ENCODE results near the gene STAT5A. TPM values are rescaled to one million over a fixed set of nuclear protein-coding genes. Genes with fewer than 3 reads are reported as not detected.
"Not testable (repeated sequence)": the region's sequence is repeated elsewhere in the genome, so short reads cannot be mapped to it uniquely, and the experiment has no call there.

The STAT5A gene
- total RNA-seq, 1 experiment from 2014 or later: 3.4 TPM

DNA sequence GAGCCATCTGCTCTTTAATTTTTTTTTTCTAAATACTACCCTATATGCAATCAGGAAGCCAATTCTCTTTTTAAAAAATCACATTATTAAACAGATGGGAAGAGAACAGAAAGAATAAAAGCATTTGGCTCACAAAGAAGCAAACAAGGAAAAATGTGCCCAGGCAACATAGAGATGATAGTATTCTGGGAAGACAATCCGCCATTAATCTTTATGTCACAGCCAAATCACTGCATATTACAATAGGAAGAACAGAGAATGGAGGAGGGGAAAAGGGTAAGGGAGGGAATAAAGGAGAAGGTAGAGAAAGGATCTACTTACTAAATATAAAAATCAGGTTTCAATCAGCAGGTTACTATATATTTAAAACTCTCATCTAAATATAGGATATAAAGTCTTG, 46.4 kb upstream of the STAT5A start:
- Histone ChIP-seq H3K4me3 (no peak overlapping the region), H3K79me2 (ENCODE audit: low read depth) (peaks cover 3% of the 10 kb centered on the region; the same call in 1 of the 2 replicates), H3K4me1 (replicated peaks; ENCODE audit: insufficient read depth) (no peaks in the 10 kb centered on the region), H2AFZ (no peak overlapping the region), H3K27ac (no peak overlapping the region), H3K9me3 (ENCODE audit: insufficient read depth, low read depth) (no peaks in the 10 kb centered on the region), H3K27me3 (ENCODE audit: insufficient read depth, low read depth) (no peaks in the 10 kb centered on the region), H4K20me1 (ENCODE audit: insufficient read depth) (no peaks in the 10 kb centered on the region), H3K9me2 (ENCODE audit: insufficient read depth) (no peaks in the 10 kb centered on the region), H3K36me3 (ENCODE audit: low read depth) (no peaks in the 10 kb centered on the region), H3K4me2 (no peak overlapping the region), H3F3A (ENCODE audit: insufficient read depth, low read depth) (peaks cover 3% of the 10 kb centered on the region)
- no peak for DNase-seq
- intact Hi-C loops (cut with micrococcal nuclease; ENCODE audit: unreplicated experiment): no loop called here
- POLR2A ChIA-PET (ENCODE audit: unreplicated experiment): no interaction called here
- CTCF ChIA-PET: no interaction called here
- no TSS peak for BruUV-seq (replicated peaks)
- TF ChIP-seq, protein P1, sequence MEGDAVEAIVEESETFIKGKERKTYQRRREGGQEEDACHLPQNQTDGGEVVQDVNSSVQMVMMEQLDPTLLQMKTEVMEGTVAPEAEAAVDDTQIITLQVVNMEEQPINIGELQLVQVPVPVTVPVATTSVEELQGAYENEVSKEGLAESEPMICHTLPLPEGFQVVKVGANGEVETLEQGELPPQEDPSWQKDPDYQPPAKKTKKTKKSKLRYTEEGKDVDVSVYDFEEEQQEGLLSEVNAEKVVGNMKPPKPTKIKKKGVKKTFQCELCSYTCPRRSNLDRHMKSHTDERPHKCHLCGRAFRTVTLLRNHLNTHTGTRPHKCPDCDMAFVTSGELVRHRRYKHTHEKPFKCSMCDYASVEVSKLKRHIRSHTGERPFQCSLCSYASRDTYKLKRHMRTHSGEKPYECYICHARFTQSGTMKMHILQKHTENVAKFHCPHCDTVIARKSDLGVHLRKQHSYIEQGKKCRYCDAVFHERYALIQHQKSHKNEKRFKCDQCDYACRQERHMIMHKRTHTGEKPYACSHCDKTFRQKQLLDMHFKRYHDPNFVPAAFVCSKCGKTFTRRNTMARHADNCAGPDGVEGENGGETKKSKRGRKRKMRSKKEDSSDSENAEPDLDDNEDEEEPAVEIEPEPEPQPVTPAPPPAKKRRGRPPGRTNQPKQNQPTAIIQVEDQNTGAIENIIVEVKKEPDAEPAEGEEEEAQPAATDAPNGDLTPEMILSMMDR (conservative IDR thresholded peaks at IDR 0.05): no peak
- no peak for TF ChIP-seq EZH2 (IDR thresholded peaks at IDR 0.05; ENCODE audit: low read depth)

GRCh38 chr17:42243493-42243982, 44.8 kb upstream of the STAT5A start:
- Histone ChIP-seq H3F3A (ENCODE audit: insufficient read depth, low read depth) (peaks cover 11% of the 10 kb centered on the region), H3K27me3 (ENCODE audit: insufficient read depth, low read depth) (no peaks in the 10 kb centered on the region), H3K36me3 (ENCODE audit: low read depth) (no peaks in the 10 kb centered on the region), H3K4me1 (replicated peaks; ENCODE audit: insufficient read depth) (peaks cover 8% of the 10 kb centered on the region; the same call in 1 of the 2 replicates), H3K4me3 (no peak overlapping the region), H3K4me2 (no peak overlapping the region), H3K27ac (no peak overlapping the region), H4K20me1 (ENCODE audit: insufficient read depth) (no peaks in the 10 kb centered on the region), H3K9me2 (ENCODE audit: insufficient read depth) (no peaks in the 10 kb centered on the region), H3K9me3 (ENCODE audit: insufficient read depth, low read depth) (no peaks in the 10 kb centered on the region; the same call in 1 of the 2 replicates), H2AFZ (no peak overlapping the region), H3K79me2 (ENCODE audit: low read depth) (peaks cover 11% of the 10 kb centered on the region)
- intact Hi-C loops (cut with micrococcal nuclease; ENCODE audit: unreplicated experiment): no loop called here
- POLR2A ChIA-PET (ENCODE audit: unreplicated experiment): no interaction called here
- CTCF ChIA-PET: no interaction called here
- no peak for TF ChIP-seq EZH2 (IDR thresholded peaks at IDR 0.05; ENCODE audit: low read depth)
- TF ChIP-seq, protein P1 (conservative IDR thresholded peaks at IDR 0.05): no peak
- no peak for DNase-seq
- no TSS peak for BruUV-seq (replicated peaks)

DNA sequence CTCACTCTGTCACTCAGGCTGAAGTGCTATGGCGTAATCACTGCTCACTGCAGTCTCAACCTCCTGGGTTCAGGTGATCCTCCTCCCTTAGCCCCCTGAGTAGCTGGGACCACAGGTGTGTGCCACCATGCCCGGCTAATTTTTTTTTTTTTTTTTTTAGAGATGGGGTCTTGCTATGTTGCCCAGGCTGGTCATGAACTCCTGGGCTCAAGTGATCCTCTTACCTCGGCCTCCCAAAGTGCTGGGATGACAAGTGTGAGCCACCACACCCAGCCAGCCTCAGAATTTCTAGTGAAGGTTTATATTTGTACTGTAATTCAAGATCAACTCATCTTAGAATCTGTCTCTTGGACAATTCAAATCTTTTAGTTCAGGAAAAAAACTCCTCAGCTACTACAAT, 44.2 kb upstream of the STAT5A start:
- Histone ChIP-seq H3F3A (ENCODE audit: insufficient read depth, low read depth) (peaks cover 11% of the 10 kb centered on the region), H3K79me2 (ENCODE audit: low read depth) (peaks cover 11% of the 10 kb centered on the region)
- H3K4me1 ChIP-seq (replicated peaks; ENCODE audit: insufficient read depth); H3K27me3 ChIP-seq (ENCODE audit: insufficient read depth, low read depth); H3K9me3 ChIP-seq (ENCODE audit: insufficient read depth, low read depth); H3K27ac ChIP-seq; H3K9me2 ChIP-seq (ENCODE audit: insufficient read depth); H3K4me2 ChIP-seq; H2AFZ ChIP-seq; BruUV-seq (replicated peaks); DNase-seq; H3K36me3 ChIP-seq (ENCODE audit: low read depth); intact Hi-C loops (cut with micrococcal nuclease; ENCODE audit: unreplicated experiment); POLR2A ChIA-PET (ENCODE audit: unreplicated experiment); H3K4me3 ChIP-seq; H4K20me1 ChIP-seq (ENCODE audit: insufficient read depth); CTCF ChIA-PET: not testable (repeated sequence)

DNA sequence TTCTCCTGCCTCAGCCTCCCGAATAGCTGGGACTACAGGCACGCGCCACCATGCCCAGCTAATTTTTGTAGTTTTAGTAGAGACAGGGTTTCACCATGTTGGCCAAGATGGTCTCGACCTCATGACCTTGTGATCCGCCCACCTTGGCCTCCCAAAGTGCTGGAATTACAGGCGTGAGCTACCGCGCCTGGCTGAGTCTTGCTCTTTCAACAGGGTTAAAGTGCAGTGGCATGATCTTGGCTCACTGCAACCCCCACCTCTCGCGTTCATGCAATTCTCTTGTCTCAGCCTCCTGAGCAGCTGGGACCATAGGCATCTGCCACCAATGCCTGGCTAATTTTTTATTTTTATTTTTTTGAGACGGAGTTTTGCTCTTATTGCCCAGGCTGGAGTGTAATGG, 43.1 kb upstream of the STAT5A start:
- H3K4me2 ChIP-seq; H3K4me3 ChIP-seq; POLR2A ChIA-PET (ENCODE audit: unreplicated experiment); H2AFZ ChIP-seq; H3K36me3 ChIP-seq (ENCODE audit: low read depth); H3K9me2 ChIP-seq (ENCODE audit: insufficient read depth); intact Hi-C loops (cut with micrococcal nuclease; ENCODE audit: unreplicated experiment); H3K4me1 ChIP-seq (replicated peaks; ENCODE audit: insufficient read depth); BruUV-seq (replicated peaks); DNase-seq; H3K27ac ChIP-seq; H3K9me3 ChIP-seq (ENCODE audit: insufficient read depth, low read depth); H3K27me3 ChIP-seq (ENCODE audit: insufficient read depth, low read depth); CTCF ChIA-PET; H4K20me1 ChIP-seq (ENCODE audit: insufficient read depth): not testable (repeated sequence)
- Histone ChIP-seq H3F3A (ENCODE audit: insufficient read depth, low read depth) (peaks cover 11% of the 10 kb centered on the region), H3K79me2 (ENCODE audit: low read depth) (peaks cover 11% of the 10 kb centered on the region)

All from PC-9 (cell line).